NOMO-1 treated with DMSO at 0.1 percent for 48 hours (cell line): Measurements from ENCODE around the gene KRT79.

Source experiments
- DNase-seq: peaks from one replicate; lab custom pipeline; 2025; ENCODE audit not compliant: unreplicated experiment; lab: John Stamatoyannopoulos, UW

The KRT79 gene

GRCh38 chr12:52774629-52775250, 59.4 kb downstream of the KRT79 start:
- no peak for DNase-seq

GRCh38 chr12:52772772-52773171, 61.3 kb downstream of the KRT79 start:
- DNase-seq = no peak

DNA sequence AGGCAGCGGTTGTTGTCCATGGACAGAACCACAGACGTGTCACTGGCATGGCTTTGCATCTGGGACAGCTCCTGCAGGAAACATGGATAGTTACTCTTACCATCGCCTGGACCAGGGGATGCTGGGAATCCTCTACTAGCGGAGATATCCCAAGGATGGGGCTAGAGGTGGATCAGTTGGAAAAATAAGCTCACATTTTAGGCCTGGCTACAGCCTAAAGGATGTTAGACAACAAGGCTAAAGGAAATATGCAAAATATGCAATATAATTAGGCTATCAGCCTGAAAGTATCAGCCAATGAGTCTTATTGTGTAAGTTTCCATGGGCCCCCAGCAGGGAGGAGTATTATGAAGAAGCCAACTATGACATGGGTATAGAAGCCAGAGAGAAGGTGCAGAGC, 61.9 kb downstream of the KRT79 start:
- no peak for DNase-seq

DNA sequence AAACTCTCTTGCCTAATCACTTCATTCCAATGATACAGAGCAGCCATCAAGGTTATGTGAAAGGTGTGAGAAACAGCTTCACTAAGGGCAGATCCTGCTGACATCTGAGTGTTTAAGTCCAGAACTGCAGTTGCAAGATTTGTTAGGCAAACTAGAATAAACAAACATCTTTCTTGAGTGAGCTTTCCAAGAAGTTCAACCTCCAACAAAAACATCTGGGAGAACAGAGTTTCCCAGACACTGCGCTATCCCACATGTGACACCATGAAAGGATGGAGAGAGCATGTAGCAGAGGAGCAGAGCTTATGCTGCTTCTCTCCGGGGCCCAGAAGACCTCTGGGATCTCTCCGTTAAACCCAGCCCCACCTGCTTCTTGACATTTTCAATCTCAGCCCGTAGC, 62.6 kb downstream of the KRT79 start:
- no peak for DNase-seq
